ENCODE measurements around the gene CWC22.

The CWC22 gene

DNA sequence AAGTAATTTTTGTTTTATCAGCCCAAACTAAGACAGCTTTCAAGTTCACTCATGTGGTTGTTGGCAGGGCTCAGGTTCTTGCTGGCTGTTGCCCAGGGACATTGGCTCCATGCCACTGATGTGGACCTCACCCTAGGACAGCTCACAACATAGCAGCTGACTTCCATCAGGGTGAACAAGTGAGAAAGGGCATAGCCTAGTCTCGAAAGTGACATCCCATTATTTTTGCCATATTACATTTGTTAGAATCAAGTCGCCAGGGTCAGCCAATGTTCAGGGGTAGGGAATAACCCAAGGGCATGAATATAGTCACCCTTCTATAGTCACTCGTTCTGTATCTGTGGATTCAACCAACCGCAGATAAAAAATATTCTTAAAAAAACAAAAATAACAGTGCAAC is 10.7 kb upstream of the CWC22 start:
- no peaks in the 10 kb centered on the region for H3K4me1 ChIP-seq (ENCODE audit: low read length)
- no peaks in the 10 kb centered on the region for H3K79me2 ChIP-seq (ENCODE audit: low read length)
- H3K4me3 ChIP-seq (ENCODE audit: low read length) = no peak overlapping the region
- H3K9ac ChIP-seq (ENCODE audit: low read length) = no peak overlapping the region
- no peaks in the 10 kb centered on the region for H3K27me3 ChIP-seq (ENCODE audit: low read depth, low read length)
- TF ChIP-seq, protein P1, sequence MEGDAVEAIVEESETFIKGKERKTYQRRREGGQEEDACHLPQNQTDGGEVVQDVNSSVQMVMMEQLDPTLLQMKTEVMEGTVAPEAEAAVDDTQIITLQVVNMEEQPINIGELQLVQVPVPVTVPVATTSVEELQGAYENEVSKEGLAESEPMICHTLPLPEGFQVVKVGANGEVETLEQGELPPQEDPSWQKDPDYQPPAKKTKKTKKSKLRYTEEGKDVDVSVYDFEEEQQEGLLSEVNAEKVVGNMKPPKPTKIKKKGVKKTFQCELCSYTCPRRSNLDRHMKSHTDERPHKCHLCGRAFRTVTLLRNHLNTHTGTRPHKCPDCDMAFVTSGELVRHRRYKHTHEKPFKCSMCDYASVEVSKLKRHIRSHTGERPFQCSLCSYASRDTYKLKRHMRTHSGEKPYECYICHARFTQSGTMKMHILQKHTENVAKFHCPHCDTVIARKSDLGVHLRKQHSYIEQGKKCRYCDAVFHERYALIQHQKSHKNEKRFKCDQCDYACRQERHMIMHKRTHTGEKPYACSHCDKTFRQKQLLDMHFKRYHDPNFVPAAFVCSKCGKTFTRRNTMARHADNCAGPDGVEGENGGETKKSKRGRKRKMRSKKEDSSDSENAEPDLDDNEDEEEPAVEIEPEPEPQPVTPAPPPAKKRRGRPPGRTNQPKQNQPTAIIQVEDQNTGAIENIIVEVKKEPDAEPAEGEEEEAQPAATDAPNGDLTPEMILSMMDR (IDR thresholded peaks at IDR 0.05; ENCODE audit: low read depth, low read length) = no peak
- no peak overlapping the region for H3K4me2 ChIP-seq (ENCODE audit: low read length)
- no peaks in the 10 kb centered on the region for H3K36me3 ChIP-seq (replicated peaks; ENCODE audit: low read depth, low read length)
- no peaks in the 10 kb centered on the region for H4K20me1 ChIP-seq (ENCODE audit: insufficient read depth, low read length)
- H2AFZ ChIP-seq (ENCODE audit: low read depth, low read length) = no peak overlapping the region
- no peak overlapping the region for H3K27ac ChIP-seq (ENCODE audit: low read length)
- H3K9me3 ChIP-seq (ENCODE audit: insufficient read depth, low read length) = no peaks in the 10 kb centered on the region

- no peak for TF ChIP-seq EZH2phosphoT487 (IDR thresholded peaks at IDR 0.05; ENCODE audit: low read depth)
- TF ChIP-seq, protein P1 (IDR thresholded peaks at IDR 0.05; ENCODE audit: low read depth, low read length) = no peak
- H3K9me3 ChIP-seq (ENCODE audit: insufficient read depth, low read length) = no peaks in the 10 kb centered on the region
- no peak overlapping the region for H3K4me3 ChIP-seq (ENCODE audit: low read length)
- H2AFZ ChIP-seq (ENCODE audit: low read depth, low read length) = no peak overlapping the region
- H3K27me3 ChIP-seq (ENCODE audit: low read depth, low read length) = no peaks in the 10 kb centered on the region
- H3K36me3 ChIP-seq (replicated peaks; ENCODE audit: low read depth, low read length) = no peaks in the 10 kb centered on the region
- no peaks in the 10 kb centered on the region for H4K20me1 ChIP-seq (ENCODE audit: insufficient read depth, low read length)
- no peaks in the 10 kb centered on the region for H3K79me2 ChIP-seq (ENCODE audit: low read length)
- H3K4me1 ChIP-seq (ENCODE audit: low read length) = no peaks in the 10 kb centered on the region
- H3K27ac ChIP-seq (ENCODE audit: low read length) = no peak overlapping the region
- H3K4me2 ChIP-seq (ENCODE audit: low read length) = no peak overlapping the region
- no peak overlapping the region for H3K9ac ChIP-seq (ENCODE audit: low read length)
These were observed 9.8 kb upstream of the CWC22 start for GRCh38 chr2:180016937-180017336.

- no peak overlapping the region for H3K9ac ChIP-seq (ENCODE audit: low read length)
- no peaks in the 10 kb centered on the region for H4K20me1 ChIP-seq (ENCODE audit: insufficient read depth, low read length)
- H3K79me2 ChIP-seq (ENCODE audit: low read length) = no peaks in the 10 kb centered on the region
- H3K27ac ChIP-seq (ENCODE audit: low read length) = no peak overlapping the region
- no peak overlapping the region for H2AFZ ChIP-seq (ENCODE audit: low read depth, low read length)
- H3K4me1 ChIP-seq (ENCODE audit: low read length) = no peaks in the 10 kb centered on the region
- H3K4me2 ChIP-seq (ENCODE audit: low read length) = no peak overlapping the region
- H3K36me3 ChIP-seq (replicated peaks; ENCODE audit: low read depth, low read length) = no peaks in the 10 kb centered on the region
- no peak overlapping the region for H3K4me3 ChIP-seq (ENCODE audit: low read length)
- no peaks in the 10 kb centered on the region for H3K27me3 ChIP-seq (ENCODE audit: low read depth, low read length)
- no peaks in the 10 kb centered on the region for H3K9me3 ChIP-seq (ENCODE audit: insufficient read depth, low read length)
- TF ChIP-seq EZH2phosphoT487 (IDR thresholded peaks at IDR 0.05; ENCODE audit: low read depth) = no peak
- TF ChIP-seq, protein P1 (IDR thresholded peaks at IDR 0.05; ENCODE audit: low read depth, low read length) = no peak
These were observed 9.0 kb upstream of the CWC22 start for GRCh38 chr2:180015951-180016709.

DNA sequence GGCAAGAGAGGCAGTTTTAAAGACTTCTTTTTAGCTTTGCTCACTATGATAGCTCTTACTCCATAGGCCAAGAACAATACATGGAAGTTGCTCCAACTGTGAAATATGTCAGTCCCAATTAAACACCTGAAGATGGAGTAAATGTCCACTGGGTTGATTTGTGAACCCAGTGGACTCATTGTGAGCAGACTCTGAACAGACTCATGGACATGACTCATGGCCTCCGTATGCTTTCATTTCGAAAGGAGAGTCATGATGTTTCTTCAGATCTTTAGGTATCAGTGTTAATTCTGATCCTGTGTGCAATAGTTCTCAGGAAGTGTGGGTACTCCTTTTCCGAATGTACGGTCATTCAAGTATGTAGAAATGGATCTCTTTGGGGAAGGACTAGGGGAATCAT is 5.4 kb upstream of the CWC22 start:
- TF ChIP-seq, protein P1 (IDR thresholded peaks at IDR 0.05; ENCODE audit: low read depth, low read length) = no peak
- TF ChIP-seq EZH2phosphoT487 (IDR thresholded peaks at IDR 0.05; ENCODE audit: low read depth) = no peak
- Histone ChIP-seq H3K4me2 (ENCODE audit: low read length) (no peak overlapping the region), H3K9me3 (ENCODE audit: insufficient read depth, low read length) (no peaks in the 10 kb centered on the region), H3K36me3 (replicated peaks; ENCODE audit: low read depth, low read length) (no peaks in the 10 kb centered on the region), H3K79me2 (ENCODE audit: low read length) (no peaks in the 10 kb centered on the region), H3K4me3 (ENCODE audit: low read length) (no peak overlapping the region), H3K9ac (ENCODE audit: low read length) (no peak overlapping the region), H3K27ac (ENCODE audit: low read length) (no peak overlapping the region), H2AFZ (ENCODE audit: low read depth, low read length) (no peak overlapping the region), H4K20me1 (ENCODE audit: insufficient read depth, low read length) (no peaks in the 10 kb centered on the region), H3K4me1 (ENCODE audit: low read length) (peaks cover 3% of the 10 kb centered on the region; the same call in 1 of the 2 replicates), H3K27me3 (ENCODE audit: low read depth, low read length) (no peaks in the 10 kb centered on the region)

All from OCI-LY3 (cell line).